ENCODE data around the gene LILRB4.
A peak's percentile ranks its signal among the peaks of the same experiment; 100 is the strongest.
"Not testable (repeated sequence)": the region's sequence is repeated elsewhere in the genome, so short reads cannot be mapped to it uniquely, and the experiment has no call there.

The LILRB4 gene

DNA sequence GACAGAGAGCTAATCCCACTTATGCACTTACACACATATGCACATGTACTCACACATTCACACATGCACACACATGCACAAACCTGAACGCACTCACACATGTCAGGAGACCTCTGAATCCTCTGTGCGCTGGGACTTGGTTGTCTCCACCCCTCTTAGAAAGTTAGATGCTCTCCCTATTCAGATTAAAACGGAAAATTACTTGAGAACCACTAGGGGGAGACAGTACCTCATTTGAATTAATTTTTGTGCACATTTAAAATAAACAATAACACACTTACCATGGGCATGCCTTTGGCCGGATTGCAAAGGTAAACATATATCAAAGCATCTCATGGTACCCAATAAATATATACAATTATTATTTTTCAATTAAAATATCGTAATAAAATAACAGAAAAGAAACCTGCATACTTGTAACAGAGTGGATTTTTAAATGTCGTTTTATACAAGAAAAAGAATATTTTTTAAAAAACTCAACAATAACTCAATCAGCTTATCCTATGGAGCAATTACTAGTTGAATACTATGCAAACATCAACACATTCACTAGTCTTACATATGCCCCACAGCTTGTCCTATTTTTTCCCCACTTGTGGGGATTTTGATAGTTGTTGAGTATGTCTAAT lies 9.5 kb upstream of the LILRB4 start:
- no peak for DNase-seq

GRCh38 chr19:54654447-54655321 lies 8.1 kb upstream of the LILRB4 start:
- DNase-seq: no peak

- no peak for DNase-seq
These were observed 3.5 kb upstream of the LILRB4 start for GRCh38 chr19:54659300-54659699.

GRCh38 chr19:54660306-54660705 lies 2.5 kb upstream of the LILRB4 start:
- DNase-seq: no peak

- DNase-seq: no peak
These were observed 1.8 kb upstream of the LILRB4 start for GRCh38 chr19:54660964-54661363.

- DNase-seq: no peak
These were observed 821 bp upstream of the LILRB4 start for GRCh38 chr19:54661846-54662481.

- no peak for DNase-seq
These were observed 2.7 kb downstream of the LILRB4 start for GRCh38 chr19:54665530-54665929.

- no peak for DNase-seq
These were observed 4.4 kb downstream of the LILRB4 start for GRCh38 chr19:54667217-54667616.

DNA sequence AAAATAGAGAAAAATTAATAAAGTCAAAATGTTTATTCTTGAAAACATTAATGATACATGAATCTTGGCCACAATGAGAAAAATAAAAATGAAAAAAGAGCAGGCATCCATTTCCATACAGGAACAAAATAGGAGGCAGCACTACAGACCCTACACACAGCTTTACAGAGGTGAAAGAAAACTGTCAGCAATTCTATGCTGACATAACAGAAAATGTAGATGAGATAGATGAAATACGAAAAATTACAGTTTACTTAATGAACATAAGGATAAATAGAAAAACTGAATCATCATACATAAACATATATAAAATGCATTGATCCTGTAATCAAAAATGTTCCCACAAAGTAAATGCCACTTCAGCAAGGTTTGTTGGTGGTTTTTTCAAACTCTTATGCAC lies 5.6 kb downstream of the LILRB4 start:
- no peak for DNase-seq

- no peak for DNase-seq
These were observed 8.0 kb downstream of the LILRB4 start for GRCh38 chr19:54670576-54671357.

GRCh38 chr19:54673222-54673621 lies 10.4 kb downstream of the LILRB4 start:
- no peak for DNase-seq

- DNase-seq: no peak
These were observed 11.3 kb downstream of the LILRB4 start for GRCh38 chr19:54674021-54674617.

- peak; percentile 30 for DNase-seq
These were observed 13.5 kb downstream of the LILRB4 start for GRCh38 chr19:54676210-54676834.

GRCh38 chr19:54677217-54677616 lies 14.4 kb downstream of the LILRB4 start:
- DNase-seq: no peak

- not testable (repeated sequence) for DNase-seq
These were observed 18.8 kb downstream of the LILRB4 start for GRCh38 chr19:54681596-54681995.

DNA sequence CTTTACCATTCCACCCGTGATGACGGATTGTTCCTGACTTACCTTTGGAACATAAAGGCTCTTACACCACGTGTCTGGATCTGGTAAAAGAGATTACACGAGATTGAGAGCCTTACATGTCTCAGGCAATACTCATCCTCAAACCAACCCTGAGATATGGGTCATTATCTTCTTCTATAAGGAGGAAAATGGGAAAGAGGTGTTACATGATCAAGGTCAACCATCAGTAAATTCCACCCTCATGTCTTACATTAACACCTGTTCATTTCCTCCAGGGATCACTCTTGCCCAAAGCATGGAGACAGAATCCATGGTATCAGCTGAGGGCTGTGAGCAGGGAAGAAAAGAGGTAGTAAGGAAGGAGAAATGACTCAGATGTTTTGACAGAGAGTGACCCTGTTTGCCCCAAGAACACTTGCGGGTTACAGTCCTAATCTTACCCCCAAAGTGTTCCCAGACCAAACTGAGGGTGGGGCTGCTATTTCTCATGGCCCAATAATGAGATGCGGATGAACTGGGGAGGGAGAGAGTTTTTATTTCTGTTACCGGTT lies 19.6 kb downstream of the LILRB4 start:
- no peak for DNase-seq

DNA sequence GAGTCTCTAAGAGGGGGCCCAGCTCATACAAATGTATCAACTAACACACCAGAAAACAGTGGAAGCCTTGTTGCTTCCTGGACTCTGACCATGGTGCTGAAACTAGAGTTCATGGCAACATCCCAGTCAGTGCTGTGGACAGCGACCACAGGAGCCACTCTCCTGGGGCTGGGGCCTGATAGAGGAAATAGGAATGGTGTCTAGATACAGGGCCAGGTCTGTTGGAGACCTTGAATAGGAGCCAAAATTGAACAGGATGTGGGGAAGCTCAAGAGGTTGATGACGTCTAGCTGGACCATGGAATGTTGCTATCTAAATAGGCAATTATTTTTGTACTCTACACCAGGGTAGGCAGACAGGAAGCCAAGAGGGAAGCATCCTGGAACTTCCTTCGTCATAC lies 21.7 kb downstream of the LILRB4 start:
- peak; percentile 25 for DNase-seq

GRCh38 chr19:54691582-54692297 lies 29.0 kb downstream of the LILRB4 start:
- no peak for DNase-seq

- no peak for DNase-seq
These were observed 29.5 kb downstream of the LILRB4 start for GRCh38 chr19:54692298-54692615.

DNA sequence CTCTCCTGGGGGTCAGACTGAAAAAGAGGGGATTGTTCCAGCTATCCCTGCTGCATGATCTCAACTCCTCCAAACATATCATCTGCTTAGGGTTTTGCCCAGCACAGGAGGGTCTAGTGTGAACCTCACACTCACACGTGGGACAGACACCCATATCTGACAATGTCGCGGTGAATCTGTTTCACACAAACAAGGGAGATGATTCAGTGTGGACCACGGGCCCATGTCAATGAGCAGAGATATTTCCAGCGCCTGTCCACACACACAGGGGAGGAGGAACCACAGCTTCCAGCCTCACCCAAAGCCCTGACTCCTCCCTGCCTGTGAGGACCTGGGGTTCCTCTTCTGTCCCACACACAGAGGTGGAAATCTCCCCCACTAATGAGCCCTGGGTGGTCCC lies 31.9 kb downstream of the LILRB4 start:
- DNase-seq: no peak

GRCh38 chr19:54696117-54696548 lies 33.3 kb downstream of the LILRB4 start:
- no peak for DNase-seq
